RWPE2 (cell line): Measurements from ENCODE around the gene ABL2.
A peak's percentile ranks its signal among the peaks of the same experiment; 100 is the strongest.
"Not testable (repeated sequence)": the region's sequence is repeated elsewhere in the genome, so short reads cannot be mapped to it uniquely, and the experiment has no call there.

Experiments used
- ATAC-seq: fragments of 200-7000 bp; cut with Tn5 transposase; 3 replicates; pipeline ENCODE4 v1.9.1; 2021; ENCODE audit warnings: low read depth
- DNase-seq: peaks from one replicate; pipeline ENCODE4 v3.0.0-alpha.2; 2020; ENCODE audit warnings: low spot score
- H3K27ac ChIP-seq: fragments of 450-650 bp; 2 replicates; pipeline ENCODE4 v1.5.1; 2017; ENCODE audit warnings: mild to moderate bottlenecking; ENCODE audit not compliant: poor library complexity, severe bottlenecking
- H3K27me3 ChIP-seq: fragments of 250-450 bp; sonication (Bioruptor Pico); 2 replicates; pipeline ENCODE4 v1.5.1; 2021; ENCODE audit warnings: mild to moderate bottlenecking, moderate library complexity; ENCODE audit not compliant: insufficient read depth, poor library complexity, severe bottlenecking
- H3K36me3 ChIP-seq: fragments of 250-450 bp; sonication (Bioruptor Pico); 2 replicates; pipeline ENCODE4 v1.5.1; 2020; ENCODE audit warnings: low read depth, mild to moderate bottlenecking, moderate library complexity
- H3K4me1 ChIP-seq: fragments of 250-450 bp; sonication (Bioruptor Pico); 2 replicates; pipeline ENCODE4 v1.5.1; 2021; ENCODE audit warnings: mild to moderate bottlenecking, moderate library complexity; ENCODE audit not compliant: insufficient read depth, poor library complexity, severe bottlenecking
- H3K4me3 ChIP-seq: fragments of 250-450 bp; sonication (Bioruptor Pico); 2 replicates; pipeline ENCODE4 v1.5.1; 2021; ENCODE audit warnings: mild to moderate bottlenecking, moderate library complexity; ENCODE audit not compliant: severe bottlenecking
- H3K9me3 ChIP-seq: fragments of 250-450 bp; sonication (Bioruptor Pico); 2 replicates; pipeline ENCODE4 v1.5.1; 2021; ENCODE audit warnings: mild to moderate bottlenecking, moderate library complexity; ENCODE audit not compliant: severe bottlenecking
- CTCF ChIP-seq: fragments of 450-650 bp; IDR thresholded peaks from one replicate; pipeline ENCODE4 v1.5.1; 2017; ENCODE audit warnings: mild to moderate bottlenecking, moderate library complexity; ENCODE audit not compliant: poor library complexity, severe bottlenecking

Gene ABL2

GRCh38 chr1:179175011-179175841, 54.3 kb downstream of the ABL2 start:
- no peaks in the 10 kb centered on the region for H3K36me3 ChIP-seq
- no peak overlapping the region for H3K4me3 ChIP-seq
- no peak for TF ChIP-seq CTCF
- no peaks in the 10 kb centered on the region for H3K27me3 ChIP-seq
- ATAC-seq (peak; percentile 77), DNase-seq (no peak)
- peak overlapping the region; percentile 59 for H3K27ac ChIP-seq
- H3K4me1 ChIP-seq = peaks cover 26% of the 10 kb centered on the region
- no peaks in the 10 kb centered on the region for H3K9me3 ChIP-seq

DNA sequence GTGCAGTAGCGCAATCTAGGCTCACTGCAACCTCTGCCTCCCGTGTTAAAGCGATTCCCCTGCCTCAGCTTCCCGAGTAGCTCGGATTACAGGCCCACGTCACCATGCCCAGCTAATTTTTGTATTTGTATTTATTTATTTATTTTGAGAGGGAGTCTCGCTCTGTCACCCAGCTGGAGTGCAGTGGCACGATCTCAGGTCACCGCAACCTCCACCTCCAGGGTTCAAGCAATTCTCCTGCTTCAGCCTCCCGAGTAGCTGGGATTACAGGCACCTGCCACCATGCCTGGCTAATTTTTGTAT, 59.1 kb downstream of the ABL2 start:
- ATAC-seq, H3K27me3 ChIP-seq: not testable (repeated sequence)

DNA sequence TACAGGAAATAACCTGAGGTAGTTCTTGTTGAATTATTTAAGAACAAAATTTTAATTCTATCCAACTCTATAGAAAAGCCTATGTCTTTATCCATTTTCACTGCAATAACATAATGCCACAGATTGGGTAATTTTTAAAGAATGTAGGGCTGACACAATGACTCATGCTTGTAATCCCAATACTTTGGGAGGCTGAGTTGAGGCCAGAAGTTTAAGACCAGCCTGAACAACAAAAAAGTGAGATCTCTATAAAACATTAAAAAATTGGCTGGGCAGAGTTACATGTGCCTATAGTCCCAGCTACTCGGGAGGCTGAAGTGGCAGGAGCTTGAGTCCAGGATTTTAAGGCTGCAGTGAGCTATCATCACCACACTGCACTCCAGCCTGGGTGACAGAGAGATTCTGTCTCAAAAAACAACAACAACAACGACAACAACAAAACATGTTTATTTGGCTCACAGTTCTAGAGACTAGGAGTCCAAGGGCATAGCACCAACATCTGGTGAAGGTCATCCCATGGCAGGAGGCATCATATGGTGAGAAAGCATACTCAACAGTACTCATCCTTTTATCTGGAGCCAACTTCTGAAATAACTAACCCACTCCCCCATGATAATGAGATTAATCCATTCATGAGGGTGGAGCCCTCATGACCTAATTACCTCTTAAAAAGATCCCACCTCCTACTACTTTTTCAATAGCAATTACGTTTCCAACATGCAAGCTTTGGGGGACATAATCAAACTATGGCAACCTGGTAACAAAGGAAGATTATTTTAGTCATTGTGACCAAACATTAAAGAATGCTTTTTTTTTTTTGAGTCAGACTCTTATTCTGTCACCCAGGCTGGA, 59.6 kb downstream of the ABL2 start:
- Histone ChIP-seq H3K4me3 (no peak overlapping the region), H3K27ac (peak overlapping the region; percentile 64), H3K27me3 (no peaks in the 10 kb centered on the region), H3K36me3 (no peaks in the 10 kb centered on the region), H3K9me3 (no peaks in the 10 kb centered on the region), H3K4me1 (peaks cover 17% of the 10 kb centered on the region)
- ATAC-seq (peak; percentile 70), DNase-seq (no peak)
- TF ChIP-seq CTCF = no peak

More for the DNA sequence above, 59.1 kb downstream of the ABL2 start:
- not testable (repeated sequence) for H3K36me3 ChIP-seq, H3K4me3 ChIP-seq, DNase-seq, H3K9me3 ChIP-seq
- Histone ChIP-seq H3K4me1 (peaks cover 16% of the 10 kb centered on the region), H3K27ac (peak overlapping the region; percentile 64)

DNA sequence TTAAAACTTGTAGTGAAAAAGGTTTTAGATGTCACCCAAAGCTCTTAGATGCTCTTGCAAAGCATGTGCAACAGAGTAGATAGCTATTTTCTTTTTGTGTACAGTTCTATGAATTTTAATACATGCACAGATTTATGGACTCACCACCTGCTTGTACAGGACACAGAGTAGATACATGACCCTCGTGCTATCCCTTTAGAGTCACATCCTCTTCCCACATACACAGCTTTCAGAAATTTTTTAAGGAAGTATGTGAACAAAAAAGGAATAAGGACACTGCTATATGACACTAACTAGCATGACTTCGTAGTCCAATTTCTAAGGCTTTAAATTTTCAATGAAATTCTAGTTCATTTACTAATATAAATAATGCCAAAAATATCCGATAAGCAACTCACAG, 60.9 kb downstream of the ABL2 start:
- H3K9me3 ChIP-seq = no peaks in the 10 kb centered on the region
- no peaks in the 10 kb centered on the region for H3K27me3 ChIP-seq
- no peak for ATAC-seq
- H3K36me3 ChIP-seq = no peaks in the 10 kb centered on the region; the same call in 1 of the 2 replicates
- DNase-seq = no peak
- peaks cover 29% of the 10 kb centered on the region for H3K4me1 ChIP-seq
- peak overlapping the region; percentile 4 for H3K27ac ChIP-seq
- TF ChIP-seq CTCF = no peak
- no peak overlapping the region for H3K4me3 ChIP-seq

DNA sequence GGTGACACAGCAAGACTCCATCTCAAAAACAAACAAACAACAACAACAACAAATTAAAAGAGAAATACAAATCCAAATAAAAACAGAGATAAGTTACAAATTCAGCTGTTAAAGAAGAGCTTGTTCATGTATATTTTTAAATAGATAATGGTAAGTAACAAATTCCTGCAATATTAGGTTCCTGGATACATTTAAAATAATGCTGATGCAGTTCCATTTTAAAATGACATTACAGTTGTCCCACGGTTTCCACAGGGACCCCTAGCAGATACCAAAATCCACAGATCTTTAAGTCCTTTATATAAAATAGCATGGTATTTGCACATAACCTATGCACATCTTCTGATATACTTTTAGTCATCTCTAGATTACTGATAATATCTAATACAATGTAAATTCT, 61.5 kb downstream of the ABL2 start:
- no peak for DNase-seq
- H3K4me1 ChIP-seq = peaks cover 29% of the 10 kb centered on the region
- no peak for TF ChIP-seq CTCF
- H3K36me3 ChIP-seq = no peaks in the 10 kb centered on the region; the same call in 1 of the 2 replicates
- ATAC-seq = no peak
- H3K27me3 ChIP-seq = no peaks in the 10 kb centered on the region
- no peaks in the 10 kb centered on the region for H3K9me3 ChIP-seq
- no peak overlapping the region for H3K27ac ChIP-seq
- H3K4me3 ChIP-seq = no peak overlapping the region
